Coronary artery (tissue), 2 donors: ENCODE results near the gene KANSL3.

Source experiments
- DNase-seq: peaks from one replicate; pipeline ENCODE4 v3.0.0-alpha.2; 2017; ENCODE audit warnings: low spot score
- H3K27ac ChIP-seq, 2 donors: fragments of 200-600 bp; sonication (generic); one replicate each; pipeline ENCODE4 v1.5.1; 2016 to 2019
- H3K4me3 ChIP-seq: fragments of 200-600 bp; sonication (generic); 2 replicates; pipeline ENCODE4 v1.5.1; 2016; ENCODE audit warnings: mild to moderate bottlenecking, moderate library complexity
- CTCF ChIP-seq: fragments of 200-600 bp; sonication (generic); IDR thresholded peaks from one replicate; pipeline ENCODE4 v1.5.1; 2019; ENCODE audit warnings: antibody characterized with exemption

KANSL3 gene

GRCh38 chr2:96651793-96652192 lies 13.7 kb upstream of the KANSL3 start:
- no peak for DNase-seq
- H3K27ac ChIP-seq, result no peak overlapping the region
- TF ChIP-seq CTCF, result no peak
- no peak overlapping the region for H3K4me3 ChIP-seq

GRCh38 chr2:96649342-96649741 lies 11.2 kb upstream of the KANSL3 start:
- H3K27ac ChIP-seq, result no peak overlapping the region
- no peak for DNase-seq
- no peak for TF ChIP-seq CTCF
- no peak overlapping the region for H3K4me3 ChIP-seq

DNA sequence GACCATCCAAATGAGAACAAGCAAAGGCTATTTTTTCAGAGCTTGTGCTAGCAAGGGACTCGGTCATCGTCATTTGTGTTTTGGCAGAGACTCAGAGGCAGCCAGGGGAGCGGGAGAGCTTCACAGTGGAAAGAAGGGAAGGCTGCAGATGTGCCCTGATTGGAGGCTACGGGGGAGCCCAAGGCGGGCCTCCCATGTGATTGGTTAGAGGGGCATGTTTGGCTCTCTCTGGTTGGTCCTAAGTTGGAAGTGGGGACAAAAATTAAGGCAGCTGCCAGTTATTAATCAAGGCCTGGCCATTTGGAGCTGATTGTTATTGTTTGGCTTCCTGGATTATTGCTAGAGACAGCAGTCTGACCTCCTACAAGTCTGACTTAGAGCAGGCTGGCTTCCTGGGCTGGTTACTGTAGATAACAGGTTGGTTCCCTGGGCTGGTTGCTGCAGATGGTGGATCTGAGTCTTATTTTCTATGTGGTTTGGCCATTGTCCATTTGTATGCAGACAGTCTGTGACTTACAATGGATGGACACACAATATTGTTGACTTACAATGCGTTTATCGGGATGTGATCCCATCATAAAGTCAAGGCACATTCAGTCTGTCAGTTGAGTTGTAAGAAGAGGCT lies 10.3 kb upstream of the KANSL3 start:
- Histone ChIP-seq H3K4me3 (no peak overlapping the region), H3K27ac (no peak overlapping the region)
- DNase-seq, result no peak
- TF ChIP-seq CTCF, result no peak

DNA sequence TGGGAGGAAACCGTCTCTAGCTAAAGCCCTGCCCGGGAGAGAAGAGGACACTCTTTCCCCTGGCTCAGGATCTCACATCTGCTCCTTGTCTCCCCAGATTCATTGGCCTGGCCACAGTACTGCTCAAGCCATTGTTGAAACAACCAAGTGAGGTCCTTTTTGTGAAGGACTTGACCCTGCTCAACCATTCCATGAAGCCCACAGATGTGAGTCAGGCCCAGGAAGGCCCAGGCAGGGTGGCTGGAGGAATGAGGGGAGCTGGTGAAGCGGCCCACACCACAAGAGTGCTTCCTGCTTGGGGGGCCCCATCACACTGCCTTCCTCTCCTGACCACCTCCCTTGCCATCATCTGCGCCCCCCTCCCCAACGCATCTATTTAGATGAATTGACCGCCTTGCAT lies 9.6 kb upstream of the KANSL3 start:
- no peak overlapping the region for H3K27ac ChIP-seq
- DNase-seq, result no peak
- H3K4me3 ChIP-seq, result no peak overlapping the region
- no peak for TF ChIP-seq CTCF

GRCh38 chr2:96642564-96643360 lies 4.7 kb upstream of the KANSL3 start, which contains the start of gene FER1L5:
Gene FER1L5, plus strand, starts transcription at chr2:96642764. Its CDS starts 73 bp downstream, at chr2:96642837.
- no peak within 1 kb of the TSS for H3K27ac ChIP-seq
- no peak for TF ChIP-seq CTCF
- no peak for DNase-seq
- no peak within 1 kb of the TSS for H3K4me3 ChIP-seq

- Histone ChIP-seq H3K4me3 (peak overlapping the region; percentile 79), H3K27ac (peak overlapping the region; percentile 95 to 99)
- peak; percentile 96 for DNase-seq
- TF ChIP-seq CTCF, result no peak
Observed at GRCh38 chr2:96637385-96638143, 548 bp downstream of the KANSL3 start.
